Tibial nerve (tissue), 4 donors: ENCODE data around the gene XPO4.

ENCODE experiments used
- CTCF ChIP-seq, 5 experiments: fragments of 200-600 bp in 3 of 5; fragments of 450-650 bp in 2 of 5; sonication (generic) in 3 of 5; IDR thresholded peaks; one replicate each; pipeline ENCODE4 v1.5.1; 2016 to 2019; ENCODE audit warnings: antibody characterized with exemption in 5 of 5, mild to moderate bottlenecking in 3 of 5, moderate library complexity in 2 of 5
- EP300 ChIP-seq, 2 donors: sonication (generic); formaldehyde crosslinking; IDR thresholded peaks; one replicate each; pipeline ENCODE4 v1.6.1; 2017; ENCODE audit warnings: antibody characterized with exemption in 2 of 2, mild to moderate bottlenecking in 1 of 2
- POLR2A ChIP-seq, 2 donors: fragments of 450-650 bp; IDR thresholded peaks; one replicate each; pipeline ENCODE4 v1.6.1; 2017; ENCODE audit warnings: antibody characterized with exemption in 2 of 2, mild to moderate bottlenecking in 2 of 2, moderate library complexity in 2 of 2

GRCh38 chr13:20773194-20774080 is 129.1 kb downstream of the XPO4 start, which contains the start of gene EEF1AKMT1:
- TF ChIP-seq POLR2A (IDR thresholded peaks at IDR 0.05) (peak; percentile 72 to 83), CTCF (IDR thresholded peaks at IDR 0.05) (peak in 1 of 5 experiments; percentile 30), EP300 (IDR thresholded peaks at IDR 0.05) (peak; percentile 68 to 97)
